ENCODE measurements around the gene KSR2.

DNA sequence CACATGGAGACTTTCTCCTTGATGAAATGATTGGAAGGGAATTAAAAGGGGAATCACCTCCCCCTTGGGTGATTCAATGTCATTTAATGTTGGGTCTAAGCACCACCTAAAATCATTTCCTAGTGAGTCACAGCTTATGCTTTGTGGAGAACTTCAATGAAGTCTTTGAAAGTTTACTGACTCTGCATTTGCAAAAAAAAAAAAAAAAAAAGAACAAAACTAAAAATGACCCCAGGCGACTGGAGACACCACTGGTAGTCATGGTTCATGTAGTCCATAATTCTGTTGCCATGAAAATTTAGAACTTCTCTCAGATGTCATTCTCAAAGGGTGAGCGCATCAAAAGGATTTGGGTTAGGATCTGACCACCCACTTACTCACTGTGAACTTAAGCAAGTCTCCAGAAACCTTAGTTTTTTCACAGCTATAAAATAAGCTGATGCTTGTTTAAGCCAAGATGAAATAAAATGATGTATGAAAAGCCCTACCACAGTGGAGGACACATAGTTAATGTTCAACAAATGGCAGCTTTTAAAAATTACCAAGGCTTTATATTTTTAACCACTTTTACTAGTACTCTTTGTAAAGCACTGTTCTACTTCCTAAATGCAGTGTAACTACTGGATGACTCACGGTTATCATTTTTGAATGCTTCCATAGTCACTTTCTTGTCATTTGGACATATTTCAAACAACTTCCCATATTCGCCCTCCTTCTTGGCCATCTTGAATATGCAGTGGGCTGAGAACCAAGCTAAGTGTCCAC lies 18.1 kb upstream of the KSR2 start:
- no peak for TF ChIP-seq EZH2 (IDR thresholded peaks at IDR 0.05; ENCODE audit: low read depth)
- TF ChIP-seq, protein P1, sequence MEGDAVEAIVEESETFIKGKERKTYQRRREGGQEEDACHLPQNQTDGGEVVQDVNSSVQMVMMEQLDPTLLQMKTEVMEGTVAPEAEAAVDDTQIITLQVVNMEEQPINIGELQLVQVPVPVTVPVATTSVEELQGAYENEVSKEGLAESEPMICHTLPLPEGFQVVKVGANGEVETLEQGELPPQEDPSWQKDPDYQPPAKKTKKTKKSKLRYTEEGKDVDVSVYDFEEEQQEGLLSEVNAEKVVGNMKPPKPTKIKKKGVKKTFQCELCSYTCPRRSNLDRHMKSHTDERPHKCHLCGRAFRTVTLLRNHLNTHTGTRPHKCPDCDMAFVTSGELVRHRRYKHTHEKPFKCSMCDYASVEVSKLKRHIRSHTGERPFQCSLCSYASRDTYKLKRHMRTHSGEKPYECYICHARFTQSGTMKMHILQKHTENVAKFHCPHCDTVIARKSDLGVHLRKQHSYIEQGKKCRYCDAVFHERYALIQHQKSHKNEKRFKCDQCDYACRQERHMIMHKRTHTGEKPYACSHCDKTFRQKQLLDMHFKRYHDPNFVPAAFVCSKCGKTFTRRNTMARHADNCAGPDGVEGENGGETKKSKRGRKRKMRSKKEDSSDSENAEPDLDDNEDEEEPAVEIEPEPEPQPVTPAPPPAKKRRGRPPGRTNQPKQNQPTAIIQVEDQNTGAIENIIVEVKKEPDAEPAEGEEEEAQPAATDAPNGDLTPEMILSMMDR (conservative IDR thresholded peaks at IDR 0.05) = no peak
